ENCODE results near the gene SLC6A12.

- TF ChIP-seq CTCF (conservative IDR thresholded peaks at IDR 0.05; ENCODE audit: low read depth, low read length) (no peak), EZH2 (IDR thresholded peaks at IDR 0.05; ENCODE audit: low read length, unreplicated experiment) (no peak), EZH2phosphoT487 (IDR thresholded peaks at IDR 0.05; ENCODE audit: borderline replicate concordance, low read length) (no peak)
These were observed 57.0 kb downstream of the SLC6A12 start for GRCh38 chr12:156945-157344.
